HL-60 (cell line): ENCODE measurements around the gene TMEM53.

Source experiments
- TF ChIP-seq, protein P1 (sequence below): IDR thresholded peaks from one replicate; pipeline ENCODE4 v1.5.1; 2011; ENCODE audit warnings: low read length, control low read depth, inconsistent platforms; ENCODE audit not compliant: insufficient read depth
- TF ChIP-seq, protein P2 (sequence below): IDR thresholded peaks from 2 replicates; pipeline ENCODE4 v1.6.1; 2012; ENCODE audit warnings: low read depth; ENCODE audit not compliant: insufficient replicate concordance

DNA sequence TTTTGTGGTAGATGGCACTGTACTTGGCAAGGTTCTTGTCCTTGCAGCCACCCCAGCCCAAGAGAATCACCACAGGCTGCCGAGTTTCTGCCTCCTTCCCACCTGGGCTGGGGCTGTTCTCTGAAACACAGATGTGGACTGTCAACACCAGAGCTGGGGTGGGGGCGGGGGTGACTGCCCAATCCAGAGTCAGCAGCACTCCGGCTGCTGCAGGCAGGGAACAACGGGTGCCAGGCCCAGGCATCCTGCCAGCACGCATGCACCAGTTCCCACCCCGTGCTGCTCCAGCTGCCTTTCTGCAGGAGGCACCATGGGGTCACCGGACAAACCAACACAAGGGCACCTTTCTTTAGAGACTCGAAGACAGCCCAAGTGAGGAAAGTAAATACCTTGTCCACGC lies 14.1 kb downstream of the TMEM53 start:
- TF ChIP-seq, protein P1, sequence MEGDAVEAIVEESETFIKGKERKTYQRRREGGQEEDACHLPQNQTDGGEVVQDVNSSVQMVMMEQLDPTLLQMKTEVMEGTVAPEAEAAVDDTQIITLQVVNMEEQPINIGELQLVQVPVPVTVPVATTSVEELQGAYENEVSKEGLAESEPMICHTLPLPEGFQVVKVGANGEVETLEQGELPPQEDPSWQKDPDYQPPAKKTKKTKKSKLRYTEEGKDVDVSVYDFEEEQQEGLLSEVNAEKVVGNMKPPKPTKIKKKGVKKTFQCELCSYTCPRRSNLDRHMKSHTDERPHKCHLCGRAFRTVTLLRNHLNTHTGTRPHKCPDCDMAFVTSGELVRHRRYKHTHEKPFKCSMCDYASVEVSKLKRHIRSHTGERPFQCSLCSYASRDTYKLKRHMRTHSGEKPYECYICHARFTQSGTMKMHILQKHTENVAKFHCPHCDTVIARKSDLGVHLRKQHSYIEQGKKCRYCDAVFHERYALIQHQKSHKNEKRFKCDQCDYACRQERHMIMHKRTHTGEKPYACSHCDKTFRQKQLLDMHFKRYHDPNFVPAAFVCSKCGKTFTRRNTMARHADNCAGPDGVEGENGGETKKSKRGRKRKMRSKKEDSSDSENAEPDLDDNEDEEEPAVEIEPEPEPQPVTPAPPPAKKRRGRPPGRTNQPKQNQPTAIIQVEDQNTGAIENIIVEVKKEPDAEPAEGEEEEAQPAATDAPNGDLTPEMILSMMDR, result no peak
- TF ChIP-seq, protein P2, sequence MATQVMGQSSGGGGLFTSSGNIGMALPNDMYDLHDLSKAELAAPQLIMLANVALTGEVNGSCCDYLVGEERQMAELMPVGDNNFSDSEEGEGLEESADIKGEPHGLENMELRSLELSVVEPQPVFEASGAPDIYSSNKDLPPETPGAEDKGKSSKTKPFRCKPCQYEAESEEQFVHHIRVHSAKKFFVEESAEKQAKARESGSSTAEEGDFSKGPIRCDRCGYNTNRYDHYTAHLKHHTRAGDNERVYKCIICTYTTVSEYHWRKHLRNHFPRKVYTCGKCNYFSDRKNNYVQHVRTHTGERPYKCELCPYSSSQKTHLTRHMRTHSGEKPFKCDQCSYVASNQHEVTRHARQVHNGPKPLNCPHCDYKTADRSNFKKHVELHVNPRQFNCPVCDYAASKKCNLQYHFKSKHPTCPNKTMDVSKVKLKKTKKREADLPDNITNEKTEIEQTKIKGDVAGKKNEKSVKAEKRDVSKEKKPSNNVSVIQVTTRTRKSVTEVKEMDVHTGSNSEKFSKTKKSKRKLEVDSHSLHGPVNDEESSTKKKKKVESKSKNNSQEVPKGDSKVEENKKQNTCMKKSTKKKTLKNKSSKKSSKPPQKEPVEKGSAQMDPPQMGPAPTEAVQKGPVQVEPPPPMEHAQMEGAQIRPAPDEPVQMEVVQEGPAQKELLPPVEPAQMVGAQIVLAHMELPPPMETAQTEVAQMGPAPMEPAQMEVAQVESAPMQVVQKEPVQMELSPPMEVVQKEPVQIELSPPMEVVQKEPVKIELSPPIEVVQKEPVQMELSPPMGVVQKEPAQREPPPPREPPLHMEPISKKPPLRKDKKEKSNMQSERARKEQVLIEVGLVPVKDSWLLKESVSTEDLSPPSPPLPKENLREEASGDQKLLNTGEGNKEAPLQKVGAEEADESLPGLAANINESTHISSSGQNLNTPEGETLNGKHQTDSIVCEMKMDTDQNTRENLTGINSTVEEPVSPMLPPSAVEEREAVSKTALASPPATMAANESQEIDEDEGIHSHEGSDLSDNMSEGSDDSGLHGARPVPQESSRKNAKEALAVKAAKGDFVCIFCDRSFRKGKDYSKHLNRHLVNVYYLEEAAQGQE, result no peak
